Measurements from ENCODE around the gene CCBE1. TPM values are rescaled to one million over a fixed set of nuclear protein-coding genes. Genes with fewer than 3 reads are reported as not detected.

Gene CCBE1
- total RNA-seq, 1 experiment from 2014 or later = 9.9 TPM

DNA sequence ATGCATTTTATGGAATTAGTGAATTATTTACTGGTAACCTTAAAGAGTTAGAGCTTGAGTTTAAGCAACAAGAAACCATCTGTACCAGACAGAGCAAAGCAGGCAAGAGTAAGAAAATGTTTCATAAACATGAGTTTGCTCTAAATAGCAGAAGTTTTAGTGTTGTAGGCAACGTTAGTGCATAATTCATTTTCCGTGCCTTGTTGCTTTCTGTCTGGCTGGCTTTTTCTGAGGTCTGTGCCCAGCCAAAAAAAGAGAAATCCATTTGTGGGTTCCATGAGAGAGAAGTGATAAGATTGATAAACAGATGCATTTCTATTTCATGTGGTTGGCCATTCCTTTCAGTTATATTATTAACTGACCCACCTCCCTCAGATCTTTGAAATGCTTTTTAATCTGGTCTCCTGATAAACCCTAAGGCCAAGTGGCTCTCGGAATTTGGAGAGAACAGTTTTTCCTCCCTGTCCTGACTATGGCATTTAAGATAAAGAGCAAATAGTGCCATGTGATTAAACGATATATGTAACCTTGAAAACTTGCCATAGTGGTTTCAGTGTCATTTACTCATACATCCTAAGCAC lies 198.6 kb downstream of the CCBE1 start:
- DNase-seq (ENCODE audit: low read depth) = no peak

DNA sequence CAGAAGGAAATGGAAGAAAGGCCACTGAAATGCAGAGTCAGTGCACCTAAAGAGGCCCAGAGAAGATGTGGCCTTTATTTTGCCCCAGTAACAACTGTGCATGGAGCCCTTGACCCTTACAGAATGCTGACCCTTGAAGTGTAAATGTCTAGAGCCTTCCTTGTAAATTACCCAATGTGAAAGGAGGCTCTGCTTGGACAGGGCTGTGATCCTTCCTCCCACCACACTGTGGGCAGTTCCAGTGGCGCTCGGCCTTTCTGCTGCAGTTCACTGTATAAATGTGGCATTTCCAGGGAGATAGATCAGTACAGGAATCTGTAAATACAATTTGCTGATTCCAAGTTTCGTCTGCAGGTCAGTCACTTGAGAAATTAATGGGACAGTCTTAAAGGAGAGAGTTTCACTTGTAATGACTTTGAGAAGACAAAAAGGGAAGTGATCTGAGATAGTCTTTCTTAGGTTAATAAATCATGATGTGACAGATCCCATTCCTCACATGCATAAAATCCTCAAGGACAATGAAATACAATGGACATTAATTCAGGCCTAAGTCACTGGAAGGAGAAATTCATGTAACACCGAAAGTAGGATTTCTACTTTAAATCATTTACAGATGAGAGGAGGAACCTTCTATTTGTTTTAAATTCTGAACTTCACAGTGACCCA lies 204.3 kb downstream of the CCBE1 start:
- DNase-seq (ENCODE audit: low read depth) = no peak

DNA sequence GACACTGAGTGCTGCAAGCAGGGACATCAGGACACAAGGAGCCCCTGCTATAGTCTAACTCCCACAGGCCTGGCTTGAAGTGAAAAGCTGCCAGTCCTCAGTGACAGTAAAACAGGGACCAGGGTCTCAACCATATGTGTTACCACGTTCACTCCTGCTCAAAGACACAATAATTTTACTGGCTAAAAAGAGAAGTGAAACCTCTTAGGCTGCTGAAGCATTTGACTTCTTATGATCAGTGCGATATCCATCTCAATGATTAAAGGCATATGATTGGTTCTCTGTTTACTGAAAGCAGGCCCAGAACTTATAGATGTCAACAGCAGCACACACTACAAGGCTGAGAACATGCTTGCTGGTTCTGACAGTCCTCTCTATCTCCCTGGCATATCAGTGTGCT lies 208.3 kb downstream of the CCBE1 start:
- DNase-seq (ENCODE audit: low read depth) = no peak

DNA sequence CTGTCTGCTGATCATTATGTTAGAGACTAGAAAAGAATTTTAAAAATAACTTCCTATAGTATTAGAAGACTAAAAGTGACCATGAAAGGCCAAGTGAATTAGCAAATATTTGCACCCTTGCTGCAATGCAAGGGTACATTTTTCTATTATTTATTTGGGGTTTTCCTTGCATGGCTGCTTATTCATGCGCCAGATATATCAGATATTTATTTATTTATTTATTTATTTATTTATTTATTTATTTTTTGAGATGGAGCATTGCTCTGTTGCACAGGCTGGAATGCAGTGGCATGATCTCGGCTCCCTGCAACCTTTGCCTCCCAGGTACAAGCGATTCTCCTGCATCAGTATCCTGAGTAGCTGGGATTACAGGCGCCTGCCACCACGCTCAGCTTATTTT lies 211.8 kb downstream of the CCBE1 start:
- no peak for DNase-seq (ENCODE audit: low read depth)

DNA sequence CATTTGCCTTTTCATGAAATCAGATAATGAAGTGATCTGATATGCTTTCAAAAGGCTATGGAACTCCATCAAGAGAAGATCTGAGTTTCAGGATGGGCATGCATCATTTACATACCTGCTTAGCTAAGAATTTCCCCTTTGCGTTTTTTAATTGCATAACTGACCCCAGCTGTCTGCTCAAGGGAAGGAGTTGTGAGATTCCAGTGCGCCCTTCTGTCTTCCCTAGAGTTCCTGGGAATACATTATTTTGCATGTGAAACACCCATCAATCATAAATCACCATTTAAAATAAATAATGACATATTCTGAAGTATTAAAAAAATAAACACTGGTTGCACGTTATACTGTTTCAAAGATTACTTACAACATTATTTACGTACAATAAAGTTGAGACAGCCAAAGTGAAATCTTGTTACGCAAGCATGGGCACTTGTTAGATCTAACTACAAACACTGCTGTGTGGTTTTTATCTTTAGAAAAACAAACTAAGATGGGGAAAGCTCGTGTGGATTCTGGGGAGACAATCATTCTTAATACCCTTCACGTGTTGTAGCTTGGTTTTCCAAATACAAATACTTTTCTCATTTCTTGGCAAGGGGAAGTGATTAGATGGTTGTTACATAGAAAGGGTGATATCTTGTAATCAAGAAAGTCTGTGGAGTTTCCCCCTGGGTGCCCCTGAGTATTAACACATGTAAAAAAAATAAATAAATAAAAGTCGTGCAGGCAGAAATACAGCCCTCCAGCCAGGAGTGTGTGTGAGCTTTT lies 212.5 kb downstream of the CCBE1 start:
- no peak for DNase-seq (ENCODE audit: low read depth)

DNA sequence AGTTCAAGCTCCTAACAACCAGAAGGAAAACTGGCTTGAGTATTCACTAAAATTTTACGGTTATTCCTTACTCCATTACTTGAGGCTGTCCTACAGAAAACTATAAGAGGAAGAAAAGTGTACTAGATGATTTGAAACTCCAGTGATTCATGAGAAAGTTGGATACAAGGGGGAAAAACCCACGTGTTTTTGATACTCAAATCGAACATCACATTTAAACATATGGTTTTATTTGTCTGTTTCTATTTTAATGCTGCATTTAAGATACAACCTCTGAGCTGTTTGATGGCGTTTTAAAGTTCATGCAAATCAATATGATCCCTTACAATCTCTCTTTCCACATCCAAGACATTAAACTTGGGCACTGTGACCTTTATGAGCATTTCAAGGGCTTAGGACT lies 213.1 kb downstream of the CCBE1 start:
- DNase-seq (ENCODE audit: low read depth) = no peak

DNA sequence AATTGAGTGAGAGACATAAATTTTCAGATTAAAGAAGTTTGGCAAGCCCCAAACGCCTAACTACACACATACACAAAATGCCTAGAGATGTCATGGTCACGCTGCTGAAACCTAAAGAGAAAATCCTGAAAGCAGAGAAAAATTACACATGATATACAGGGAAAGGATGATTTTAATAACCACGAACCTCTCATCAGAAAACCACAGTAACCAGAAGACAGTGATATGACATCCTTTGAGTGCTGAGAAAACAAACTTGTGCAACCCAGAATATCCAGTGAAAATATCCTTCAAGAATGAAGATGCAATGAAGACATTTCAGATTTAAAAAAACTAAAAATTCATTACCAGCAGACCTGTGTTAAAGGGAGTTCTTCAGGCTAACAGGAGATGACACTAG lies 215.8 kb downstream of the CCBE1 start:
- peak; percentile 13 for DNase-seq (ENCODE audit: low read depth)

DNA sequence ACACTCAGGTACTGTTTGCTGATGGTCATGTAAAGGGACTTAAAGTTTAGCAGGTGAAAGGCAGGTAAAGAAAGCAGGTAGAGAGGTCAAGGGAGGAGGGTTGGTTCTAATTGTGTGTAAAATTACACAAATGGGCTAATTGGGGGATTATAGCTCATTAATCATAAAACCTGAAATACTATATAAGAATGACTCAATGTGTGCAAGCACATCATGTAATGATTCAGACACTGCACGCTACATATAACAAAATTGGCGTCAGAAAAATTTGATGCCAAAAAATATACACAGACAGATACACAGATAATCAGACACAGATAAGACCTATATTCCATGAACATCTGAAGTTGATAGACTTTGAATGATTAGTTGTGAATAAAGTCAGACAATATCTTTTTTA lies 217.4 kb downstream of the CCBE1 start:
- no peak for DNase-seq (ENCODE audit: low read depth)

DNA sequence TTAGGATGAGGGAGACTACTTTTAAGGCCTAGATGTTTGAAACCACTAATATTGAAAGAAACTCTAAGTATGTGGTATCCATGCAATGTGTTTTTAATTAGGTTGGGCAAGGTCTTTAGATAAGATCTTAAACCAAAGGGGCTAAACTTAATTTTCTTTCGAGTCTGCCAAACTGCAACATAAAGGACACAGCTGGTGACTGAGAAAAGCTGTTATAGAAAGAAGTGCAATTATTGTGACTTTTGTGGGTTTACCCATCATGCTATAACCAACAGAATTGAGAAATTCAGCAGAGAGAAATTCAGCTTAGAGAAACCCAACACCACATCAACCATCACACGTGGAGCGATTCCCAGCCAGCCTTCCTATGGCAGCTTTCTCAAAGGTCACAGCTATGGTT lies 218.6 kb downstream of the CCBE1 start:
- DNase-seq (ENCODE audit: low read depth) = peak; percentile 88

DNA sequence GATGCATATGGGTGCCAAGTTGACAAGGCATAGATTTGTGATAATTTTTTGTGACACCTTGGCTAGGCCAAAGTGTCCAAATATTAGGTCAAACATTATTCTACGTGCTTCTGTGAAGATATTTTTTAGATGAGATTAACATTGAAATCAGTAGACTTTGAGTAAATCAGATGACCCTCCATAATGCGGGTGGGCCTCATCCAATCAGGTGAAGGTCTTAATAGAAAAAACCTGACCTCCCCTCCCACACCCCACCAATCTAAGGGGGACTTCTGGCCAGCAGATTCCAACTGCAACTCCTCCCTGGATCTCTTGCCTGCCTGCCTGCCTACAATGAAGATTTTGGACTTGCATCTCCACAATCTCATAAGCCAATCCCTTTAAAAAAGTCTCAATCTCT lies 219.4 kb downstream of the CCBE1 start:
- no peak for DNase-seq (ENCODE audit: low read depth)

DNA sequence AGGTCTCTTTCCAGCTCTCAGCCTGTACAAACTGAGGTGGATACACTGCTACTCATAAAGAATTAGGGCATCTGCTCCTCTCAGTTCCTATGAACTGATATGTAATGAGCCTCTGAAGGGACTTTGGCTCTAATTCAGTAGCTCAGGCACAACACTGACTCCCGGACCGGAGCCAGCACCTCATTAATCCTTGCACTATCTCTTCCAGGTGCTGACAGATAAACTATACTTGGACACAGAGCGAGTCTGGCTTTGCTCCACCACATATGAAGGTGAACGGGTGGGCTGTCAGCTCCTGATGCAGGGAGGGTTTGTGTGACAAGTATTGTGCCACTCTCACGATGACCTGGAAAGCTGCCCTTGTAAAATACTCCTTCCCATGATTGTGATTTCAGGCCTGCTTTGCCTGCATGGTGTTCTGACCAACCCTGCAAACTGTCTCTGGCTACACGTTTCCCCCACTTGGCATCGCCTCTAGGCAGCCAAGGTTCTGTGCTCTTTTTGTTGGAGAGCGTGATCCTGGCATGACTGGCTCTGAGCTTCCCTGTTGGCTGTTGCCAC lies 226.6 kb downstream of the CCBE1 start:
- no peak for DNase-seq (ENCODE audit: low read depth)

DNA sequence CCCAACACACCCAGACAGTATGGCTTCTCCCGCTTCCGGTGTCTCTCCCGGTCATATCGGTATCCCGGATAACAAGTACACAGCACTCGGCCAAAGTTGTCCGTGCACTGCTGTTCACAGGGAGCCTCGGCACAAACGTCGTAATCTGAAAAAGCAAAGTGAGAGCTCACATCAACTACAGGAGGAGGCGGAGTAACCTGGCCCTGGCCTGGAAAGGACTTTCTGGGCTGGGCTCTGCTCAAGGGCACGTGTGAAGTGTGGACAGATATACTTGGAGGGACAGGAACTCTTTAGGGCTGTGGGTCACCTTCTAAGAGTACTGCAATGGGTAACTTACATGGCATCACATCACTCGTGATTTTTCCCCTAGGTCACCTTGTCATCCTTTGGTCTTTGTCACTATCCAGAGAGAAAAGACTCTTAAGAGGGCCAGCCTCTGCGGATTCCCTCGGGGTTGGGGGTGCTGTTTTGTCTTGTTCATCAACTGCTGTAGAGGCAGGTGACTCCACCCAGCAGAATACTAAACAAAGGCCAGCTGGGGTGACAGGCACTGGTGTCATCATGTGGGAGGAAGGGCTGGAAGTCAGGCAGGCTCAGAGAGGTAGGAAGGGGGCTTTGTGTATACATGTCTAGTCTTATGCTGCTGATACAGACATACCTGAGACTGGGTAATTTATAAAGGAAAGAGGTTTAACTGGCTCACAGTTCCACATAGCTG lies 227.6 kb downstream of the CCBE1 start:
- no peak for DNase-seq (ENCODE audit: low read depth)

DNA sequence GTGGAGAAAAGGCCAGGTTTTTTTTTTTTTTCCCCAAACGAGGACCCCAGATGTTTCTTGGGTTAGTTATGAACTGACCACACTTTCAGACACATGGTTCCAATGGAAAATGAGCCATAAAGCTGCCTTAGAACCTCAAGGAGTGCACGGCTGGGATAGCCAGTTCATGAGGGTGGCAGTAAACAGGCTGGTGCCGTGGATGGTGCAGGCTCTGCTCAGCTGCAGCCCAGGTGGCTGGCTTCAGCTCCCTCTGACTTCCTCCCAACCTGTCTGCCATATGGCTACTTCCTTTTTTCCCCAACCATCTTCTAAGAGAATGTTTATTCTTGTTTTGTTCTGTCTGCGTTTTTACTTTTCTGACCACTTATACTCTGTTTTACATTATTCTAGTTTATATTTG lies 228.4 kb downstream of the CCBE1 start:
- DNase-seq (ENCODE audit: low read depth) = no peak

DNA sequence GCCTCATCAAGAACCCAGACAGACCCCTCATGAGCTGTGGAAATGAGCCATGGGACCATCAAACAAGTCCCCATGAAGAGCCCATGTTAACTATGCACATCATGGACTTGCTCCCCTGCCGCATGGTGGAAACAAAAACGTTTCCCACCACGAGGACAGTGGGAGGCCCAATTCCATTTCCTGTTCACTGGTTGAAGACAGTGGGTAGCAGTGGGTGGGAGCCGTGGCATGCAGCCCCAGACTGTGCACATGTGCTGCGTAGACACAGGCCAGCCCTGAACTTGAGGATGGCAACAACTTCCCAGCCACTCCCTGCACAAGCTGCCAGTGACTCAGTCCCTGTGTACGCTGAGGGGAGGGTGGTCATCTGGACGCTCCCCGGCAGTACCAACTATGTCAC lies 229.7 kb downstream of the CCBE1 start:
- no peak for DNase-seq (ENCODE audit: low read depth)

DNA sequence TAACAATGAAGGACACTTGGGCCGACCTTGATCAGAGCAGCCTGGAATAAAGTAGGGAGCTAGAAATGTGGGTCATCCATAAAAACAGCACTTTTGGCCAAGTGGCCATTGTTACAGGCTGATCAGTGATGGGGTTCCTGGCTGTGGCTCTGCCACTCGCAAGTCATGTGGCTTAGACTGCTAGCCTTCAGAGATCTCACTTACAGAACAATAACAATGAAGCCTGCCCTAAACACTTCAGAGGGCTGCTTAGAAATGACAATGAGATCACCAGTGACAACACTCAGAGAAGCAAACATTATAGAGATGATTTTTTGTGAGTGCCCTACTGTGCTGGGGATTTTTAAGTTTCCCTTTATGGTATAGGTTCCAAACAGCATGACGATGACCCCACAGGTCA lies 230.2 kb downstream of the CCBE1 start:
- no peak for DNase-seq (ENCODE audit: low read depth)

DNA sequence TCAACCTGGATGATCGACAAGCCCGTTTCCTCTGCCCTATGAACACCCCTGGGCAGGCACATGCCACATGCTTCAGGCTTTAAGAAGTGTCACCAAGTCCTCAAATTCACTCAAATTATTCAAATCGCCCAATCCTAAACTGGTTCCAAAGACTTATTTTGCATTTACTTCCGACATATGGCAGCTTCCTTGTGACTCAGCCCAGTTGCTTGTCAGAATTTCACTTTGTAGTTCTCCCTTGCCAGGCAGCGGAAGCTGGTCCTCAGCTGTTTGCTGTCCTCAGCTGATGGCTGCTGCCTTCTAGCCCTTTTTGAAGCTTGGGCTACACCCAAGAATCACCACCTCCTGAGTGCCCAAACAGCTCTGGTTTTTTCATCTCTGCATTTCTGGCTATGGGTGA lies 232.7 kb downstream of the CCBE1 start:
- DNase-seq (ENCODE audit: low read depth) = peak; percentile 71

DNA sequence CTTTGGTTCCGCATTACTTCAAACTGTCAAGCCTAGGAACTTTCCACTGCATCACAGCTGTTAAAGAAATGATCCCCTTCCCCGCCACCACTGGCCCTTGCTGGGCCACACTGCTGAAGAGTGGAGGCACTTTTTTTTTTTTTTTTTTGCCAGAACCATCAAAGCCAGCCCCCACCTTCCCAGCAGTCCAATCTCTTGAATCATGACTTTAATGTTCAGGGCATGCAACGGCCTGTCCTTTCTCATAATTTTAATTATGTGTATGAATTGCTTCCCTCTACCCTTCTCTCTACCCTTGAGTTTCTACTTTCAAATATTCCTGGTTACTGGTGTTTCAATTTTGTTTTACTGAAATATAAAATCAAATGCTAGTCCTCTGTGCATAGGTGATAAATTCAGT lies 236.1 kb downstream of the CCBE1 start:
- no peak for DNase-seq (ENCODE audit: low read depth)

DNA sequence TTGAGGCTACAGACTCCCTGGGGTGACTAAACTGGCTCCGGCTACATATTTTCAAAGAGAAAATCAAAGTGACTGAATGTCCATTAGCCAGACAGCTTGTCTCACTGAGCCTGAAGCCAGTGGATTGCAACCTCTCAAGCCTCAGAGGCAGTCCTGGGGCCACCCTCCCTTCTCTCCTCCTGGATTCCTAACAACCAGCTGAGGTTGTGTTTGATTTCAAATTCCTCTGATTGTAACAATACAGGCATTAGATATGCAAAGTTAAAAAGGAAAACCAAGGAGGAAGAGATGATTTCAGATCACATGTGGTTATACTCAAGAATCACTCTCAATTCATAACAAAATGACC lies 237.2 kb downstream of the CCBE1 start:
- no peak for DNase-seq (ENCODE audit: low read depth)

DNA sequence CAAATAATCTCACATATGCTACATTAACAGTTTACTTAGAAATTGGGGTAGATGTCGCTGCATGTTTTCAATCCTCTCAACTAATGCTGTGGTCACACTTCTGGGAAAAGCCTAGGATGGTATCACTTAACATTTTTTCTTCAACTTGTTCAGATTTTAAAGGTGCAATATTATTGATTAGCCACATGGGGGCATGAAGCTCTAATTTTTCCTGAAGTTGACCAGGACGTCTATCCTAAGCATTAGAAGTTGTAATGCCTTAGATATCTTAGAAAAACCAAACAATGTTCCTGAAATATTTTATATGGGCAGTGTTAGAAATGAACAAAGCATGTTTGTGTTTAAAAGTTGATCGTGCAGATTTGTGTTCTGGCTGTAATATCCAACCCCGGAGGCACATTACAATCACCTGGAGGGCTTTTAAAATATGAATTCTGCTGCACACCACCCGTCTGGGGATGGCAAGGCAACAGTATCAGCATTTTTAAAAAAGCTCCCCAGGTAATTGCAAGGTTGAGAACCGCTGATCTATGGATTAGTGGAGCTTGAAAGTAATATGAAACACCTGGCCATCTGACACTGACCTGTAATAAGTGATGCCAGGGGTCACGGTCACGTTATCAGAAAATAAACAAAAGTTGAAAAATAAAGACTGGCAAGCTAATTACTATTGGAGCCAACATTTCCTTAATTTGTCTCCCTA lies 237.7 kb downstream of the CCBE1 start:
- DNase-seq (ENCODE audit: low read depth) = peak; percentile 48

DNA sequence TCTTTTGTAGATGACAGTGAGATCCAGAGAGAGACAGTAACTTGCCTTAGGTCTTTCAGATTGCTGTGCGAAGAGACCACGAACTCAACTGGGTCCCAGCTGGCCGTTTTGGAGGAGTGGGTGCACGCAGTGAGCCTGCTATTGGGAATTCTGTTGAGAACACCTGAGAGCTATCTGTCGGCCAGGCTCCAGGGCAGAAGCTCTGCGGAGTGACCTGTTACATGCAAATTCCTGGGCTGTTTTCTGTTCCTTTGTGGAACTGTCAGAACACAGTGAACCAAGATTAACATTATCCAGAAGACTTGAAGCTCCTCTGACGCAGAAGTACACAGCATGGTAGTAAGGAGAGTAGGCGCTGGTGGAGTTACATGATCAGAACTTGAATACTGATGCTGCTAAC lies 238.6 kb downstream of the CCBE1 start:
- DNase-seq (ENCODE audit: low read depth) = no peak

DNA sequence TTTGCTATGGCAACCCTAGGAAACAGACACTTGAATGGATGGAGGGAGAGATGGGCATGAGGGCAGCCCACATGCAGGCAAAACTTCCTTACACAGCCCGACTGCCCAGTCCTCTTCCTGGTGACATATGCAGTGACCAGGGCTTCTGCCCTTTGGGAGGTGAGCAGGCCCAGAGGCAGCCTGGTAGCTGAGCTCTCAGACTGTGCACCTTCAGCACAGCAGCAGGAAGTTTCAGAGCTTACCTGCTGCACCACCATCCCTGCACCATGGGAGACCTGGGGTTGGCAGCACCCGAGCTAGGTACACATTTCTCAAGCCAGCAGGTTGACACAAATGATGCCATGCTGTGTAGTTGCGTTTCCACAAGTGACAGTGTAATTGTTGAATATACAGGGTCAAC lies 240.6 kb downstream of the CCBE1 start:
- no peak for DNase-seq (ENCODE audit: low read depth)

Data from RPMI7951 (cell line).